ENCODE results near the gene CD84.
"Not testable (repeated sequence)": the region's sequence is repeated elsewhere in the genome, so short reads cannot be mapped to it uniquely, and the experiment has no call there.

CD84 gene

GRCh38 chr1:160500321-160500990, 78.8 kb downstream of the CD84 start:
- TF ChIP-seq, protein P1, sequence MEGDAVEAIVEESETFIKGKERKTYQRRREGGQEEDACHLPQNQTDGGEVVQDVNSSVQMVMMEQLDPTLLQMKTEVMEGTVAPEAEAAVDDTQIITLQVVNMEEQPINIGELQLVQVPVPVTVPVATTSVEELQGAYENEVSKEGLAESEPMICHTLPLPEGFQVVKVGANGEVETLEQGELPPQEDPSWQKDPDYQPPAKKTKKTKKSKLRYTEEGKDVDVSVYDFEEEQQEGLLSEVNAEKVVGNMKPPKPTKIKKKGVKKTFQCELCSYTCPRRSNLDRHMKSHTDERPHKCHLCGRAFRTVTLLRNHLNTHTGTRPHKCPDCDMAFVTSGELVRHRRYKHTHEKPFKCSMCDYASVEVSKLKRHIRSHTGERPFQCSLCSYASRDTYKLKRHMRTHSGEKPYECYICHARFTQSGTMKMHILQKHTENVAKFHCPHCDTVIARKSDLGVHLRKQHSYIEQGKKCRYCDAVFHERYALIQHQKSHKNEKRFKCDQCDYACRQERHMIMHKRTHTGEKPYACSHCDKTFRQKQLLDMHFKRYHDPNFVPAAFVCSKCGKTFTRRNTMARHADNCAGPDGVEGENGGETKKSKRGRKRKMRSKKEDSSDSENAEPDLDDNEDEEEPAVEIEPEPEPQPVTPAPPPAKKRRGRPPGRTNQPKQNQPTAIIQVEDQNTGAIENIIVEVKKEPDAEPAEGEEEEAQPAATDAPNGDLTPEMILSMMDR (IDR thresholded peaks at IDR 0.05; ENCODE audit: borderline replicate concordance, control extremely low read depth, extremely low read depth, insufficient read depth, missing control alignments), result no peak
- no peak for DNase-seq (ENCODE audit: low spot score)
- in situ Hi-C loops (cut with MboI; ENCODE audit: low sequenced_read_pairs, unreplicated experiment), result no loop called here

DNA sequence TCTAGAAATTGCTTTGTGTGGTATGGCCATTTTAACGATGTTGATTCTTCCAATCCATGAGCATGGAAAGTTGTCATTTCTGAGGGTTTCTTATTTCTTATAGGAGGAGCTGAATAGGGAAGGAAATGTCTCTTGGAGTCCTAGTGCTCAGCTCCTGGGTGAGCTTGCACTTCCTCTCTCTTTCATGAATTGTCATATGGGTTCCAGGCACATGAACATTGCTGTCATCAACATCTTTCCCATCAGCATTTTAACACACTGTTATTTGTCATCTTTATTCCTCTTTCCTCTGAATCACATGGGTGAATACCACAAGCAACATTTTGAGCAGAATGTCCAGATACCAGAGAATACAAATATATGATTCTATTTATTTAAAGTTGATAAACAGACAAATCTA, 79.7 kb downstream of the CD84 start:
- in situ Hi-C loops (cut with MboI; ENCODE audit: low sequenced_read_pairs, unreplicated experiment), result no loop called here

GRCh38 chr1:160498301-160499065, 80.8 kb downstream of the CD84 start:
- in situ Hi-C loops (cut with MboI; ENCODE audit: low sequenced_read_pairs, unreplicated experiment), result not testable (repeated sequence)

More for the DNA sequence above, 79.7 kb downstream of the CD84 start:
- TF ChIP-seq, protein P1 (IDR thresholded peaks at IDR 0.05; ENCODE audit: borderline replicate concordance, control extremely low read depth, extremely low read depth, insufficient read depth, missing control alignments), result no peak
- DNase-seq (ENCODE audit: low spot score), result no peak

DNA sequence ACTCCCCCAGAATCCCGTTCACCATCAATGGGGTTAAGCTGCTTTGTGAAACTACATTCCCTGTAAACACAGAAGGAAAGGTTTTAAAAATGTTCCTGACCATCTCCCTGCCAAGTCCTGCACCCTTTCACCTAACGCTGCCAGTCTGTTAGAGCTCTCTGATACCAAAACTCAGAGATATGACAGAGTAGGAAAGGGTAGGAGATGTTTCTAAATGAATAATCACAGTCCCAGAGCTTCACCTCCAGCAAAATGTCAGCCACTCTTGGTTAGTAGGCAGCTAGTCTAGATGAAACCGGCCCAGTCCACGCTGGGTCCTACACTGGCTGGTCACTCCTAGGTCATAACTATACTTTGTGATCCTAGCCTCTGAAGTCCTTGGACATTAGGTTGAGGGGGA, 83.0 kb downstream of the CD84 start:
- DNase-seq (ENCODE audit: low spot score), result no peak
- in situ Hi-C loops (cut with MboI; ENCODE audit: low sequenced_read_pairs, unreplicated experiment), result no loop called here
- TF ChIP-seq, protein P1 (IDR thresholded peaks at IDR 0.05; ENCODE audit: borderline replicate concordance, control extremely low read depth, extremely low read depth, insufficient read depth, missing control alignments), result no peak

More at GRCh38 chr1:160498301-160499065, 80.8 kb downstream of the CD84 start:
- DNase-seq (ENCODE audit: low spot score), result not testable (repeated sequence)

DNA sequence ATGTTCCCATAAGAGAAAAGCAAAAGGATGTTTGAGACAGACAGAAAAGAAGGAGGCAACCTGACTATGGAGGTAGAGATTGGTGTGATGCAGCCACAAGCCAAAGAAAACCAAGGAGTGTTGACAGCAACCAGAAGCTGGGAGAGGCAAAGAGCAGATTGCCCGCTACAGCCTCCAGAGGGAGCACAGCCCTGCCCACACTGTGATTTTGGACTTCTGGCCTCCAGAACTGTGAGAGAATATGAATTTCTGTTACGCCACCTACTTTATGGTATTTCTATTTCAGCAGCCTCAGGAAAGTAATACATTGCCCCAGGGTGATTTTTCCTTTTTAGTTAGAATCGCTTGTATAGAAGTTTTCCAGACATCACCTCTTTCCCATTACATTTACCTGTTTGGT, 84.7 kb downstream of the CD84 start:
- in situ Hi-C loops (cut with MboI; ENCODE audit: low sequenced_read_pairs, unreplicated experiment), result no loop called here
- TF ChIP-seq, protein P1 (IDR thresholded peaks at IDR 0.05; ENCODE audit: borderline replicate concordance, control extremely low read depth, extremely low read depth, insufficient read depth, missing control alignments), result no peak
- no peak for DNase-seq (ENCODE audit: low spot score)

DNA sequence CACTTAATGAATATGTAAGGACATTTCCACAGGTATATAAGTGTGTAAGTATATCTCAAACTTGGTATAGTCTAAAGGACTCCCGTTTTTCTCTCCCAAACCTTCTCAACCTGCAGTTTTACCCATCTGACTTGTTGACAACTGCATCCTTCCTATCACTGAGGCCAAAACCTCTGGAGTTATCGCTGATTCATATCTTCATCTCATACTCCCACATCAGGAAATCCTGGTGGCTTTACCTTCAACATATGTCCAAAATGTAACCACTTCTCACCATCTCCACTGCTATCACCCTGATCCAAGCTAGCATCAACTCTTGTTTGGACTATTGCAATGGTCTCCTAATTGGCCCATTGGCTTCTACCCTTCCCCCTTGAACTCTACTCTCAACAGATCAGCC, 86.7 kb downstream of the CD84 start:
- TF ChIP-seq, protein P1 (IDR thresholded peaks at IDR 0.05; ENCODE audit: borderline replicate concordance, control extremely low read depth, extremely low read depth, insufficient read depth, missing control alignments), result no peak
- in situ Hi-C loops (cut with MboI; ENCODE audit: low sequenced_read_pairs, unreplicated experiment), result no loop called here
- no peak for DNase-seq (ENCODE audit: low spot score)

- in situ Hi-C loops (cut with MboI; ENCODE audit: low sequenced_read_pairs, unreplicated experiment), result no loop called here
- TF ChIP-seq, protein P1 (IDR thresholded peaks at IDR 0.05; ENCODE audit: borderline replicate concordance, control extremely low read depth, extremely low read depth, insufficient read depth, missing control alignments), result no peak
- no peak for DNase-seq (ENCODE audit: low spot score)
These were observed 87.3 kb downstream of the CD84 start for GRCh38 chr1:160491981-160492380.
